LNCaP clone FGC (cell line): ENCODE measurements around the gene FUNDC2.
"Not testable (repeated sequence)": the region's sequence is repeated elsewhere in the genome, so short reads cannot be mapped to it uniquely, and the experiment has no call there.

Source experiments
- DNase-seq: peaks from one replicate; pipeline ENCODE4 v3.0.0-alpha.2; 2011; ENCODE audit warnings: low read depth
- H3K4me3 ChIP-seq: 2 replicates; pipeline ENCODE4 v1.5.1; 2011; ENCODE audit warnings: mild to moderate bottlenecking, low read depth, low read length, control low read depth
- TF ChIP-seq, protein P1 (sequence below): IDR thresholded peaks from 2 replicates; pipeline ENCODE4 v1.5.1; 2012; ENCODE audit warnings: mild to moderate bottlenecking; ENCODE audit not compliant: control insufficient read depth, insufficient read depth; ENCODE audit errors: extremely low read depth

The FUNDC2 gene

DNA sequence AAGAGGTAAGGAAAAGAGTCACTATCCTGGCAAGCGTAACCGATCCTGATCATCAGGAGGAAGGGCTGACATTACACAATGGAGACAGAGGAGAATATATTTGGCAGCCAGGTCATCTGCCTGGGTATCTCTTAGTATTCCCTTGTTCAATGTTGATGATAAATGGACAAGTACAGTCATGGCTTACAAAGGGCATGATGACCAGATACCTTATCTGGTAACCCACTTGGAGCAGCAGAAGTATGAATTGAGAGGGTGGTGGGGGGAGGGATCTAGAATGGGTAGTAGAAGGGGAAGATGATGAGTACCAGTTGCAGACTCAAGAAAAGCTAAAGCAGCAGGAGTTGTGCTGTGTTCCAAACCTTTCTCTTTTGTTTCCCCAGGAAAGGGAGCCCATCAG, 21.5 kb upstream of the FUNDC2 start:
- TF ChIP-seq, protein P1, sequence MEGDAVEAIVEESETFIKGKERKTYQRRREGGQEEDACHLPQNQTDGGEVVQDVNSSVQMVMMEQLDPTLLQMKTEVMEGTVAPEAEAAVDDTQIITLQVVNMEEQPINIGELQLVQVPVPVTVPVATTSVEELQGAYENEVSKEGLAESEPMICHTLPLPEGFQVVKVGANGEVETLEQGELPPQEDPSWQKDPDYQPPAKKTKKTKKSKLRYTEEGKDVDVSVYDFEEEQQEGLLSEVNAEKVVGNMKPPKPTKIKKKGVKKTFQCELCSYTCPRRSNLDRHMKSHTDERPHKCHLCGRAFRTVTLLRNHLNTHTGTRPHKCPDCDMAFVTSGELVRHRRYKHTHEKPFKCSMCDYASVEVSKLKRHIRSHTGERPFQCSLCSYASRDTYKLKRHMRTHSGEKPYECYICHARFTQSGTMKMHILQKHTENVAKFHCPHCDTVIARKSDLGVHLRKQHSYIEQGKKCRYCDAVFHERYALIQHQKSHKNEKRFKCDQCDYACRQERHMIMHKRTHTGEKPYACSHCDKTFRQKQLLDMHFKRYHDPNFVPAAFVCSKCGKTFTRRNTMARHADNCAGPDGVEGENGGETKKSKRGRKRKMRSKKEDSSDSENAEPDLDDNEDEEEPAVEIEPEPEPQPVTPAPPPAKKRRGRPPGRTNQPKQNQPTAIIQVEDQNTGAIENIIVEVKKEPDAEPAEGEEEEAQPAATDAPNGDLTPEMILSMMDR: no peak
- no peak for DNase-seq

DNA sequence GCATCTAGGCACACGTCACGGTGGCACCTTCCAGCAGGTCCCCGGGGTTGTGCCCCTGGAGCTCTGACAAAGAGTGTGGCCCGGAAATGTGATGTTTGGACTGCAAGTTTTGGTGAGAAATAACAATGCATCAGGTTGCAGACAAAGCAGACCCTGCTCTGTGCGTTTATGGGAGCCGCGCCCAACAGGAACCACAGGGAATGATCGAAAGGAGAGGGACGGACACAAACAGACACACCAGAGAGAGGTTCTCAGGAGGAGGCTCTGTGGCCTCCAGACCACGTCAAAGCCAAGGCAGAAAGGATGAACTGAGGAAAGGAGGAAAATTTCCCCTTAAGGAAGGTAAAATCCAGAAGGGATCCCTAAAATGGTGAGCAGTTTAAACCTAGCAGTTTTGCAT, 20.3 kb upstream of the FUNDC2 start:
- not testable (repeated sequence) for H3K4me3 ChIP-seq, DNase-seq

More for the DNA sequence above, 21.5 kb upstream of the FUNDC2 start:
- no peak overlapping the region for H3K4me3 ChIP-seq

DNA sequence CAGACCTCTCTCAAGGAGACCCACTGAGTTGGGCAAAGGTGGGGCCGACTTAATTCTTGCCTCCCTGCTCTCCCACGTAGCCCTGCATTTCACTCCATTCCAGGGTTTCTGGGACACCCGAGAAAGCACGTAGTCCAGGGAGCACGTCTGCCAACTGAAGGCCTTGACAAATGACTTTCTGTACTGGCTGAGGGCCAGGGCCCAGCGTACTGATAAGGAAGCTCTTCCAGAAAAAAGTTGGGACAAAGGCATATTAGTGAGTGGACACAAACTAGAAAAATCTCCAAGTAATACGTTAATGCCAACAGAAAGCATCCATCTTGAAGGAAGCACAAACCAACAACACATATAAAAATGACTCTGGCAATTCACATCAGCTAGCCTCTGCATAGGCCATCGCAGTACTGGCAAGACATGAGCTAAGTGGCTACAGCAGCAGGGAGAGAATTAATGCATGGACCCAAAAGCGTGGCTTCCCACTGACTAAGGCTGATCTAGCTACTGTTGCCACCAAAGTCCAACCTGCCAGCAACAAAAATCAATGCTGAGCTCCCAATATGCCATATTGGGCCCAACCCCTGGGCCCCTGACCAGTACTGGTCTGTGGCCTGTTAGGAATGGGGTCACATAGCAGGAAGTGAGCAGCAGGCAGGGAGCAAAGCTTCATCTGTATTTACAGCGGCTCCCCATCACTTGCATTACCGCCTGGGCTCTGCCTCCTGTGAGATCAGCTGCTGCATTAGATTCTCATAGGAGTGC, 19.6 kb upstream of the FUNDC2 start:
- not testable (repeated sequence) for DNase-seq, H3K4me3 ChIP-seq

DNA sequence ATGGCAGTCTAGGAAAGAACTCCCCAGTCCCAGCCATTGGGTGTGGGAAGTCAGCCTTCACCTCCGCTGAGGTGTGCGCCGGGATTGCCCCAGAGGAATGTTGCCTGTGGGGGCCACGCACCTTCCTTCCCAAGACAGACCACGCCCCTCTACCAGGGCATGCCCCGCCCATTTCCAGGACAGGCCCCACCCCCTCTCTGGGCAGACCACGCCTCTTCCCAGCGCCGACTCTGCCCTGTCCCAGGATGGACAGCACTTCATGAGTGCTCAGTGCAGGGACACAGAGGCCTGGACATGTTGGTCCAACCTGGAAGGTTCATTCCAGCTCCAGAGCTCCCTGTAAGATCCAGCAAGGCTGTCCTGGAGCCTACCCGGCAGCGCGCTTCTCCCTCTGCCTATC, 18.1 kb upstream of the FUNDC2 start:
- DNase-seq, H3K4me3 ChIP-seq: not testable (repeated sequence)

DNA sequence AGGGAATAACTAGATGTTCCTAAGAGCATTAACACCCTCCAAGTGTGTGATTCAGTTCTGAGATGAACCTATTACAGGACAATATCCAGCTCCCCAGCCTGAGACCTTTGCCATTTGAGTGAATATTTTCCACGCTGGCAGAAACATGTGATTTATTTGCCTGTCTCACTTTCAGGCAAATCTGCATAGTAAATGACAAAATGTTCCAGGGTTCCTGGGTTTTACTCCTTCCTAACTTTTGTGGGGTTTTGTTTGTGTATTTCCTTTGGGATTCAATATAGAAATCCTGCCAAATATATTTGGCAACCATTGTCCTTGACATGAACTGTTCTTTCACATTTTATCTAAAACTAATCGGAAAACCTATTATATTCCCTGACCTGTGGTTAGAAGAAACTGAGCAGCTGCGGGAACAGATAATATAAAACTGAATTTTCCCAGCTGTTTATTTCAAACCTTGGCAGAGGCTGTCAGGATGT, 16.6 kb upstream of the FUNDC2 start:
- no peak overlapping the region for H3K4me3 ChIP-seq
- no peak for DNase-seq
- TF ChIP-seq, protein P1: no peak

DNA sequence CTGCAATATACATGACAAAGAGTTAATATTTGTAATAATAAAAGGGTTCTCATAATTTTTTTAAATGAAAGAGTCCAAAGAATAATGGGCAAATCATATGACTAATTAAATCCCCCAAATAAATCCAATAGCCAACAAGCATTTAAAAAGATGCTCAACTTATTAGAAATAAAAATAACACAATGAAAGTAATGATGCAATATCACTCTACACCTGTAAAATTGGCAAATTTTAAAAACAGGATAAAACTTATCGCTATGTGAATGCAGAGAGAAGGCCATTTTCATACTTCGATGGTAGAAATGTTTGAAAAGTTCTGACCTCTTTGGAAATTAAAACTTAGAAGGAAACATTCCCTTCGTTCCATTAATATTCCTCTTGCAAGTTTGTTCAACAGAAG, 6.1 kb upstream of the FUNDC2 start:
- TF ChIP-seq, protein P1: no peak
- H3K4me3 ChIP-seq: no peak overlapping the region
- DNase-seq: no peak

DNA sequence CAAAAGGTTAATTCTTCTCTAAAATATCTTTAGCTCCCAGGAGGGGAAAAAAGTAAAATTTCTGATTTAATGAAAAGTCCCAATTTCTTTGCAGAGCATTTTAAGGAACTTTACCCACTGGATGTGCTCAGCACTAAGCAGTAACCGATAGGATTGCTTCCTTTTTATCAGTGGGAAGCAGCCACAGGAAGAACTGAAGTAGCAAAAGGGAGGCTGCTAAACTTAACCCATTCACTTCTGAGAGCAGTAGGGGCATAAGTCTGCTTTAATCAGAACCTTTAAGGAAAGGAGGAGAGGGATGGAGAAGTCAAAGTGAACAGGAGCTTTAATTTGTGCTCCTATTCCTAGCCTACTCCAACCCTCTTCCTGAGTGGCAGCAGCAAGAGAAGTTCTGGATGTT, 4.1 kb upstream of the FUNDC2 start, which contains the start of gene F8:
TSS of gene F8 (minus strand) at position 139 of the 400 bp plus-strand sequence. CDS start 171 bp downstream, outside the sequence.
- H3K4me3 ChIP-seq: no peak within 1 kb of the TSS
- DNase-seq: no peak
- TF ChIP-seq, protein P1: no peak

DNA sequence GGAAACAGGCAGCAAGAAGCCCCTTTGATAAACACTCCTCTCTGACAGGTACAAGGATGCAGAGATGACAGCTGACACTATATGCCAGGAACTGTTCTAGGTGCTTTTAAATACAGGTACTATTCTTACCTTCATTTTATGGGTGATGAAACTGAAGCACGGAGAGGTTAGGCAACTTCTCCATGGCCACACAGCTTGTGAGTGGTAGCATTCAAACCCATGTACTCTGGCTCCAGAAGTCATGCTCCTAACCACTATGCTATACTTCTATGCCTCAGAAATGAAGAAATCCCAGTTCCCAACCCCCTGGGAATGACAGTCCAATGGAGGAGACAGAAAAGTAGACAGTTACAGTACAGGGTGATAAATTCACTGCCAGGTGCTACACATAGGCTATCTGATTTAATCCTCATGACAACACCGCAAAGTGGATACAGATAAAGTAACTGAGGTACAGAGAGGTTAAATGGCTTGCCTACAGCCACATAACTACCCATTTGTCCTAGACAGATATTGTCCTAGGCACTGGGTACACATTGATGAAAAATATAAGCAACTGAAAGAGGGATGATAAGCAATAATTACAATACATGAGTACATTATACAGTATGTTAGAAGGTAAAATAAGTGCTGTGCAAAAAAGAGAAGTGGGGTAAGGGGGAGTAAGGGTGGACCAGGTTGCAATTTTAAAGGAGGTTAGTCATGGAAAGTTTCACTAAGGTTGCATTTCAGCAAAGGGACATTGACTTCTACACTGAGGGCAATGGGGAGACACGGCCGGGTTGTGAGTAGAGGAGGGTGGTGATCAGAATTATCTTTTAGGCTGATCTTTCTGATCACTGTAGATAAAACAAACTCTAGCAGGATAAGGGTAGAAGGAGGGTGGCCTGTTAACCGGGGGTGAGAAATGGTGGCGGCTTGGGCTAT, 2.5 kb upstream of the FUNDC2 start:
- no peak overlapping the region for H3K4me3 ChIP-seq
- no peak for DNase-seq
- TF ChIP-seq, protein P1: no peak
